Panc1 (cell line): Measurements from ENCODE around the gene THPO. TPM values are rescaled to one million over a fixed set of nuclear protein-coding genes. Genes with fewer than 3 reads are reported as not detected.

Experiments used
- ATAC-seq: fragments of 200-7000 bp; cut with Tn5 transposase; 2 replicates; pipeline ENCODE4 v1.9.1; 2020; ENCODE audit warnings: mild to moderate bottlenecking, moderate library complexity
- BruUV-seq: library from RNA; stranded (reverse); fragments of 400-500 nt; replicated peaks from 2 replicates; lab custom pipeline; 2021; lab: Mats Ljungman, UMichigan
- CTCF ChIA-PET: fragments of 300-600 bp; sonication (Branson Sonifier 250); formaldehyde crosslinking; loops from one replicate; lab custom pipeline; 2022; ENCODE audit warnings: antibody characterized with exemption; lab: Charles Lee
- POLR2A ChIA-PET: fragments of 300-600 bp; sonication (Branson Sonifier 250); formaldehyde crosslinking; loops from one replicate; lab custom pipeline; 2022; ENCODE audit warnings: antibody characterized with exemption; lab: Charles Lee
- DNase-seq: peaks from one replicate; pipeline ENCODE4 v3.0.0-alpha.2; 2010; ENCODE audit warnings: low read depth, low spot score
- H3K27ac ChIP-seq: 2 replicates; pipeline ENCODE4 v1.5.1; 2011; ENCODE audit warnings: mild to moderate bottlenecking, low read length, inconsistent platforms
- H3K27me3 ChIP-seq: fragments of 200-500 bp; sonication (Bioruptor generic); 2 replicates; pipeline ENCODE4 v1.6.0; 2014; ENCODE audit warnings: low read length, inconsistent platforms; ENCODE audit not compliant: control insufficient read depth, insufficient read depth
- H3K36me3 ChIP-seq: fragments of 200-500 bp; sonication (Bioruptor generic); 2 replicates; pipeline ENCODE4 v1.5.1; 2014; ENCODE audit warnings: inconsistent platforms, mild to moderate bottlenecking, low read length, moderate library complexity; ENCODE audit not compliant: control insufficient read depth, insufficient read depth
- H3K4me1 ChIP-seq: 2 replicates; pipeline ENCODE4 v1.5.1; 2011; ENCODE audit warnings: inconsistent platforms, mild to moderate bottlenecking, low read length, moderate library complexity; ENCODE audit not compliant: control insufficient read depth, insufficient read depth
- H3K4me3 ChIP-seq, 2 experiments: 2 replicates each; pipeline ENCODE4 v1.5.1; 2011 to 2012; ENCODE audit warnings: low read depth in 2 of 2, low read length in 2 of 2, mild to moderate bottlenecking in 2 of 2, inconsistent platforms in 1 of 2, moderate library complexity in 1 of 2
- H3K9me3 ChIP-seq: fragments of 200-500 bp; sonication (Bioruptor generic); 2 replicates; pipeline ENCODE4 v1.5.1; 2014; ENCODE audit warnings: low read depth, mild to moderate bottlenecking, inconsistent platforms, low read length, moderate library complexity; ENCODE audit not compliant: control insufficient read depth, insufficient read depth
- CTCF ChIP-seq: fragments of 450-650 bp; IDR thresholded peaks from 2 replicates; pipeline ENCODE4 v1.5.1; 2017; ENCODE audit warnings: mild to moderate bottlenecking
- POLR2AphosphoS5 ChIP-seq: IDR thresholded peaks from 2 replicates; pipeline ENCODE4 v1.6.1; 2012; ENCODE audit warnings: mild to moderate bottlenecking, low read depth, low read length, moderate library complexity
- REST ChIP-seq, 2 experiments: IDR thresholded peaks; 2 replicates each; pipeline ENCODE4 v1.6.1; 2011 to 2012; ENCODE audit warnings: low read depth in 2 of 2, control low read depth in 1 of 2, low read length in 1 of 2, mild to moderate bottlenecking in 1 of 2, moderate library complexity in 1 of 2; ENCODE audit not compliant: insufficient read depth in 1 of 2
- SIN3A ChIP-seq: IDR thresholded peaks from 2 replicates; pipeline ENCODE4 v1.6.1; 2012; ENCODE audit warnings: low read depth, mild to moderate bottlenecking, low read length, moderate library complexity, borderline replicate concordance; ENCODE audit not compliant: insufficient read depth
- TCF7L2 ChIP-seq: IDR thresholded peaks from 2 replicates; pipeline ENCODE4 v1.6.1; 2011; ENCODE audit warnings: mild to moderate bottlenecking, low read depth, low read length, inconsistent platforms
- in situ Hi-C: cut with HindIII; loops from 2 replicates; pipeline ENCODE4 v1.10.0; 2016; ENCODE audit warnings: low sequenced_read_pairs, low pct_unique_long_range_greater_than_20kb
- intact Hi-C: fragments of 100-400 bp; cut with micrococcal nuclease; formaldehyde crosslinking; loops from one replicate; pipeline ENCODE4 v1.10.0; 2022; ENCODE audit not compliant: unreplicated experiment
- total RNA-seq: library from RNA; stranded (reverse); gene quantifications from one replicate; pipeline ENCODE4 v1.2.1, GENCODE V29; 2021; ENCODE audit not compliant: unreplicated experiment

Gene THPO
- total RNA-seq, 1 experiment from 2014 or later = not detected

- peaks cover 31% of the 10 kb centered on the region for H3K4me1 ChIP-seq
- in situ Hi-C loops = no loop called here
- ATAC-seq = no peak
- no peaks in the 10 kb centered on the region for H3K27me3 ChIP-seq
- TF ChIP-seq SIN3A = no peak
- TF ChIP-seq REST (IDR thresholded peaks at IDR 0.05; ENCODE audit: insufficient read depth in 1 of 2, low read depth in 2 of 2, low read length in 1 of 2) = no peak
- no peak for TF ChIP-seq POLR2AphosphoS5
- no peak for TF ChIP-seq CTCF
- no peak for TF ChIP-seq TCF7L2
- no peak overlapping the region for H3K4me3 ChIP-seq
- DNase-seq = no peak
- CTCF ChIA-PET = no interaction called here
- no peak overlapping the region for H3K27ac ChIP-seq
- no peaks in the 10 kb centered on the region; the same call in 1 of the 2 replicates for H3K36me3 ChIP-seq
- intact Hi-C loops = no loop called here
- no TSS peak for BruUV-seq
- no peaks in the 10 kb centered on the region for H3K9me3 ChIP-seq
- POLR2A ChIA-PET = no interaction called here
Observed at GRCh38 chr3:184338511-184338945, 39.5 kb downstream of the THPO start.

GRCh38 chr3:184337981-184338380 is 40.0 kb downstream of the THPO start:
- H3K9me3 ChIP-seq = no peaks in the 10 kb centered on the region
- DNase-seq (no peak), ATAC-seq (no peak)
- BruUV-seq = no TSS peak
- H3K27ac ChIP-seq = no peak overlapping the region
- TF ChIP-seq CTCF = no peak
- TF ChIP-seq SIN3A = no peak
- TF ChIP-seq TCF7L2 = no peak
- no peak for TF ChIP-seq POLR2AphosphoS5
- no peak for TF ChIP-seq REST (IDR thresholded peaks at IDR 0.05; ENCODE audit: insufficient read depth in 1 of 2, low read depth in 2 of 2, low read length in 1 of 2)
- intact Hi-C loops (no loop called here), in situ Hi-C loops (no loop called here)
- no peak overlapping the region for H3K4me3 ChIP-seq
- POLR2A ChIA-PET = interaction anchor here (0.6 kb wide), 1 partner anchor 130 kb away, joined by 4 read pairs; no protein-coding TSS in a partner anchor
- peaks cover 37% of the 10 kb centered on the region for H3K4me1 ChIP-seq
- no peaks in the 10 kb centered on the region; the same call in 1 of the 2 replicates for H3K36me3 ChIP-seq
- no peaks in the 10 kb centered on the region for H3K27me3 ChIP-seq
- CTCF ChIA-PET = no interaction called here
